NCI-H2171 treated with DMSO at 0.1 percent for 48 hours (cell line): ENCODE measurements around the gene SFTA2.
"Not testable (repeated sequence)": the region's sequence is repeated elsewhere in the genome, so short reads cannot be mapped to it uniquely, and the experiment has no call there.

Source experiments
- DNase-seq: peaks from one replicate; lab custom pipeline; 2025; lab: John Stamatoyannopoulos, UW

The SFTA2 gene

DNA sequence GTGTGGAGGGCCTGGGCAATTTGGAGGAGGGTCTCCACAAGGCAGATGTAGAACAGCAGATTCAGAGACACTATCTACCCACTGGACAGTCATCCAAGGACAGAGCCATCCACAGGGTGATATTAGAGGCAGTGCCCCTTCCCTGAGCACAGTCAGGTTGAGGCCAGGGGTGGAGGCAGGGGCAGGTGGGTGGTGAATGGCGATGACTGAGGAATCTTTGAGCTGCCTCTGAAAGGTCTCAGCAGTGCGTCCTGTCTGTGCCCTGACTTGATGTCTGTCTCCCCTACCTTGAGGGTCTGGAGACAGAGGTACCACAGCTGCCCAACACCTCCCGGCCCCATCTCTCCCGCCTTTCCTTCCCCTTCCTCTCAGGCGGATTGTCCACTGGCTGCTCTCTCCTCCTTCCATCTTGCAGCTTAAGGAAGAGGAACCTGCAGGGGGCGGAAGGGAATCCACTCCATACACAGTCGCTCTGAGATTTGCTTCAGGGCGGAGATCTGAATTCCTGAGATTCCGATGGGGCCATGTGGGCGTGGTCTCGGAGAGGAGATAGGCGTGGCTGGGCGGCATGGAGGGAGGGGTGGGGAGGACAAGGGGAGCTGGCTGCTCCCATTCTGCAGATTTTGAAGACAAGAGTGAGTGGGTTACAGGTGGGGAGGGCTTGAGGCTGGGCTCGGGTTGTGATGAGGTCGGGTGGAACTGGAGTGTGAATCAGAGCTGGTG lies 10.5 kb upstream of the SFTA2 start:
- no peak for DNase-seq

DNA sequence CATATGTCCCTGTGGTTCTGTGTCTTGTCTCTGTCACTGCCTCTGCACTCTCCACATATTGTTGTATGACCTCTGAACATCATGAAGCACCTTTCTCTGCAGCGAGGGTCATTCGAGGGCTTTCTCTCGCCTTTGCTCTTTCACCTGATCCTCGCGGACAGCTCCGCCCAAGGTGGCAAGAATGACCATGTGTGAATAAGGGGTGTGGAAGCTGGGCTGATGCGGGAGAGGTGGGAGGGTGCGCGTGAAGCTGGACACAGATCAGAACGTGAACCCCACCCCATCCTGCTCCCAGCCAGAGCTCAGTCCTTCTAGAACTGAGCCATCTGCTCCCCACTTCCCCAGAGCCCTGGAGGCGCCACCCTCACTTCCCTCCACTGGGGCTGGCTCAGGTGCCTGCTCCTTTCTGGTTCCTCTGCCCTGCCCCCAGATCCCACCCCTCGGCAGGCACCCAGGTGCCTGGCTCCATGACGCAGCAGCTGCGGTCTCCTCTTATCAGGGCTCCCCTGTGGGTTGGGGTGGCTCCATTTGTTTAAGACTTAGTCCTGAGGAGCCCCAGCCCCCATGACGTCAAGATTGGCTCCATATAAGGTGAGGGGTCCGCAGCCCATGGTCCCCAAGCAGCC lies 8.5 kb upstream of the SFTA2 start, which contains the start of gene MUCL3:
Gene MUCL3 (plus strand): TSS at position 613 of the 626 bp plus-strand sequence. CDS start 27 bp downstream, outside the sequence.
- peak; percentile 24 for DNase-seq

DNA sequence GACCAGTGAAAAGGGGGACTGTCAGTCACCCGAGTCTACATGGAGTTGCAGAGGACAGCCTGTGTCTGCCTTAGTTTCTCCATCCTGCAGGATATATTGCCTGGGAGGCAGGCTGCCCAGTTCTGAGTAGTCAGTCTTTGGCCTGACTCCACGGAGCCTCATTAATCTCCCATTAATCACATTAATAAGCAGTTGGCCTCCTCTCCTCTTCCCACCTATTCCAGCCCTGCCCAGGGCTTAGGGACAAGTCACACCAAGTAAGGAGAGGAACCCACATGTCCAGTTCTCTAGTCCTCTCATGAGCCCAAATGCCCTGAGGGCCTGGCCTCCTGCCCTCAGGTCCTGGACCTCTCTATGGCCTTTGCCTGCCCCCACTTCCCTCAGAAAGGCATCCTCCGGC lies 7.5 kb upstream of the SFTA2 start:
- no peak for DNase-seq

DNA sequence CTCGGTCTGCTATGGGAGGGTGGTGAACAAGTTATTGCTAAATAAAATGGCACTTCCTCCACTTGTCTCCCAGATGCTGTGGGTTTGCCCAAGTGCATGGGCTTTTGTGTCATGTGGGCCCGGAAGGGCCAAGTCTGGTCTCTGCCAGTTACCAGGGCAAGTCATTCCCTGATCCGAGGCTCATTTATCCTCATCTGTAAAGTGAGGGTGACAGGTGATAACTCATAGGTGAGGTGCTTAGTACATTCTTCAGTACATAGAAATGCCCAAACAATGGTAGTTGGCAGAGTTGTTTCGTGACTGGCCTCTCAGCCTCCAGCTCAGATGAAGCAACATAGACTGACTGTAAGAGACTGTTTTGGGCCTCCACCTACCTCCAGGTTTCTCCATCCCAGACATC lies 6.8 kb upstream of the SFTA2 start:
- DNase-seq = no peak

GRCh38 chr6:30937265-30937664 lies 5.3 kb upstream of the SFTA2 start:
- DNase-seq = no peak

DNA sequence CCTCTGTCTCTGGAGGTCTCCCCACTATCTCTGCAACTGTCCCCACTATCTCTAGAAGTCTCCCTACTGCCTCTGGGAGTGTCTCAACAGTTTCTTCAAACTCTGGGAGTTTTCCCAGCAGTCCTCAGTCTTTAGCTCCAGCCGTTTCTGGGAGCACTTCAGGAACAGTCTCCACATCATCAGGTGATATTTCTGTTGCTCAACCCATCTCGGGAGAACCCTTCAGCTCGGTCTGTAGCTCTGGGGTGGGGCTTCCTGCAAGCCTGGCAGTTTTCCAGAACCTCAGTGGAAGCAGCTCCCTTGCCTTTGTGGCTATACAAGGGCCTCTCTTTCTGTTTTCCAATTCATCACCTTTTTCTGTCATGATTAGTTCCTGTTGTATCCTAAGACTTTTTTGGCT lies 3.0 kb upstream of the SFTA2 start:
- DNase-seq = no peak

DNA sequence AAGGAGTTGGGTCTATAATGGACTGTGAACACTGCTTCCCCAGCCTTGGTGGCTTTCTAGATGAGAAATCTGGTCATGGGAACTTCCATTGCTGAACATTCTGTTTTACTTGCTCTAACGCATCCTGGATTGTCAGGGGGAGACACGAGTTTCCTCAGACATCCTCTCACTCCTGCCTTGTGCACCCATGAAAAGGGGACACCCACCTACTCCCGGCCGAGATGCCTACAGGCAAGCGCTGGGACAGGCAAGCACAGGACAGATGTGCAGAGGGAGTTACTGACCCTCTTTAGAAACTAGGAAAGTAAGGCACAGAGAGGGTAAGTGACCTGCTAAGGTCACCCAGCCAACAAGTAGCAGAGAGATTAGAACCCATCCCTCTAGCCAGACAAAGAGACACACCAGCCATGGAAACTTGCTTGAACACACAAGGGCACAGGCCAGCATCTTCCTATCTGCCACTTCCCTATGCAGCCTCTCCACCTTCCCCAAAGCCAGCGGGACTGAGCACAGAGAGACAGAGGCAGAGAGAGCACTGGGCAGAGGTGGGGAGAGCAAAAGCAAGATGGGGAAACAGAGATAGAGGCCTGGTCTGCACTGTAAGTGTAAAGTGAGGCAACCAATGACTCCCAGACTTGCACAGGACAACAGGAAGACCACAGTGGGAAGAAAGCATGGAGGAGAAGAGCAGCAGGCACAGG lies 845 bp upstream of the SFTA2 start:
- no peak for DNase-seq

DNA sequence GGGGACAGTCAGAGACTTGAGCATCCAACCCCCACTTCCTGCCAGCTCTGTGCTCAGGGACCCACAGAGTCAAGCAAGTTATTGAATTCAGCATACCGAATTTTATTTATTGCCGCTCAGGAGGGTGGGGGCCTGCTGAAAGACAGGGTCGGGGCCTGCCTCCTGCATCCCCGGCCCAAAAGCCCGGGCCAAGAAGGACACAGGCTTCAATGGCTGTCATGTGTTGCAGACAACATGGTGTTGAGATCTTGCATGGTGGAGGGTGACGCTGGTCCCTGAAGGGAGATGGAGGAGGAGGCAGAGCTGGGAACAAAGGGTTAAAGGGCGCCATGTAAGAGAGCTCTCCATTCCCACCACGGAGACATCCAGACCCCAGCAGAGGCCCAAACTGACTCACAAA lies 698 bp downstream of the SFTA2 start:
- no peak for DNase-seq

GRCh38 chr6:30930506-30930905 lies 1.5 kb downstream of the SFTA2 start:
- DNase-seq = no peak

- no peak for DNase-seq
Measured at GRCh38 chr6:30928677-30929076, 3.3 kb downstream of the SFTA2 start.

DNA sequence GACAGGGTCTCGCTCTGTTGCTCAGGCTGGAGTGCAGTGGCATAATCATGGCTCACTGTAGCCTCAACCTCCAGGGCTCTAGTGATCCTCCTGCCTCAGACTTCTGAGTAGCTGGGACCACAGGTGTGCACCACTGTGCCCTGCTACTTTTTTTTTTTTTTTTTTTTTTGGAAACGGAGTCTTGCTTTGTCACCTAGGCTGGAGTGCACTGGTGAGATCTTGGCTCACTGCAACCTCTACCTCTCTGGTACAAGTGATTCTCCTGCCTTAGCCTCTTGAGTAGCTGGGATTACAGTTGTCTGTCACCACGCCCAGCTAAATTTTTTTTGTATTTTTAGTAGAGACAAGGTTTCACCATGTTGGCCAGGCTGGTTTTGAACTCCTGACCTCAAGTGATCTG lies 4.9 kb downstream of the SFTA2 start:
- not testable (repeated sequence) for DNase-seq

- no peak for DNase-seq
Measured at GRCh38 chr6:30926644-30927043, 5.3 kb downstream of the SFTA2 start.

- not testable (repeated sequence) for DNase-seq
Measured at GRCh38 chr6:30924040-30924627, 7.8 kb downstream of the SFTA2 start.

- no peak for DNase-seq
Measured at GRCh38 chr6:30922447-30922852, 9.5 kb downstream of the SFTA2 start.

- no peak for DNase-seq
Measured at GRCh38 chr6:30918670-30919069, 13.3 kb downstream of the SFTA2 start.

DNA sequence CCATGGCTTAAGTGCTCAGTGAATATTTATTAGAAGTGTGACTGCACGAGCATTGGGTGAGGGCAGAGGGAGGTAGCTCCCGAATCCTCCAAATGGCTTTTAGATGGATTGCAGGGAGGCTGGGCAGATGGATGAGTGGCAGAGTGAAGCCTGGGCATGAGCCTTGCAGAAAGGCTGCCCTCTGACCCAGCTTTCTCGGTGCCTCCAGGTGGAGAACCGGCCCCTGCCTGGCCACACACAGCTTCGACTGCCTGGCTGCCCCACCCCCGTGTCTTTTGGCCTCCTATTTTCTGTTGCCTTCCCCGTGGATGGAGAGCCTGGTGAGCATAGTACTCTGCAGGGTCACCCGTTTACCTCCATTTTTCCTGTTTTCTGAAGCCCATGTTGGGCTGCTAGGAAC lies 14.5 kb downstream of the SFTA2 start:
- DNase-seq = no peak

DNA sequence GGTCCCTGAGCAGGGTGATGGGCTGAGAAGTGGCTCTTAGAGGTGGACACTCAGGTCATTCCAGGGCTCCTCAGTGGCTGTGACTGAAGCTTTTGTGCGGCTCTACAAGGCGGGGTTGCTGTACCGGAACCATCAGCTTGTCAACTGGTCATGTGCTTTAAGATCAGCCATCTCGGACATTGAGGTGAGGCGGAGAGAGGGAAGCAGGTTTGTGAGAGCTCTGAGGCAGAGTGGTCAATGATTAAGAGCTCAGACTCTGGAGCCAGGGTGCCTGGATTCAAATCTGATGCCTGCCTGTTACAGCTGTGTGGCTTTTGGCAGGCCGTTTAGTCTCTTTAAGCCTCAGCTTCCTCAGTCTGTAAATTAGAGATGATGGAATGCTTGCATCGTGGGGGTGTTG lies 14.9 kb downstream of the SFTA2 start:
- DNase-seq = no peak

DNA sequence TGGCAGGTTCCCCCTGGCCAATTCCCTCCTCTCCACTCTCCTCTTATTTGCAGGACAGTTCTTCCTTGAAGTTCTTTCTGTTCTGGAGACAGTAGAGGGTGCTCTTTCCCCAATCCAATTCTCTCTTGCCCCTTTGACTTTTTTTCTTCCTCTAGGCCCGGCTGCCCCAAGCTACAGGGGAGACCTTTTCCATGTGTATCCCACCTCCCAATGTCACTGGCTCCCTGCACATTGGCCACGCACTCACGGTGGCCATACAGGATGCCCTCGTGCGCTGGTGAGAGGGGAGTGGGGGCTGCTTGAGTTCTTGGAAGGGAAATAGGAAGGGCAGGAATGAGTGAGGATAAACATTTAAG lies 16.4 kb downstream of the SFTA2 start:
- peak; percentile 50 for DNase-seq

DNA sequence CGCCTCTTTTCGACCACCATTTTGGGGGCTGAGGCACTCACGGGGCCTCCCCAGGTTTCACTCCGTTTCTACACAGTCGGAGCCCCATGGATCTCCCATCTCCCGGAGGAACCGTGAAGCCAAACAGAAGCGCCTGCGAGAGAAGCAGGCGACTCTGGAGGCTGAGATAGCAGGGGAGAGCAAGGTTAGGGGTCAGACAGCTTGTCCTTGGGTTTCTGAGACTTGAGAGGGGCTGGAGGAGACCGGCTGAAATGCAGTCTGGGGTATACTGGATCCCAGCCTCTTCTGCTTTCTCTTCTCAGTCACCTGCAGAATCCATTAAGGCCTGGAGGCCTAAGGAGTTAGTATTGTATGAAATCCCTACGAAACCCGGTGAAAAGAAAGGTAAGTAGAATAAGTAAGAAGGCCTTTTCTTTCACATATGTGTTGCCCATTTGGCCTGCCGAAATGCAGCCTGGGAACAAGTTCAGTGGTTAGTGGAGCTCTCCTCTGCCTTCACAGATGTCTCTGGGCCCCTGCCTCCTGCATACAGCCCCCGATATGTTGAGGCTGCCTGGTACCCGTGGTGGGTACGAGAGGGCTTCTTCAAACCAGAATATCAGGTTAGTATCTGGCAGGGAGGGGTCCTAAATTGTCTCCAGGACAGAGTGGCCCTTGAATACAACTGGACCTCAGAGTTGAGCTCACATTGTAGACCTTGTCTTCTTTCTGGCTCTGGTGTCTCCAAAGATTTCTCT lies 16.9 kb downstream of the SFTA2 start:
- no peak for DNase-seq

GRCh38 chr6:30914076-30914853 lies 17.7 kb downstream of the SFTA2 start, which contains the start of gene VARS2:
TSS of gene VARS2 (plus strand) at chr6:30914238. CDS start at chr6:30914837, 599 bp downstream.
- peak; percentile 86 for DNase-seq

DNA sequence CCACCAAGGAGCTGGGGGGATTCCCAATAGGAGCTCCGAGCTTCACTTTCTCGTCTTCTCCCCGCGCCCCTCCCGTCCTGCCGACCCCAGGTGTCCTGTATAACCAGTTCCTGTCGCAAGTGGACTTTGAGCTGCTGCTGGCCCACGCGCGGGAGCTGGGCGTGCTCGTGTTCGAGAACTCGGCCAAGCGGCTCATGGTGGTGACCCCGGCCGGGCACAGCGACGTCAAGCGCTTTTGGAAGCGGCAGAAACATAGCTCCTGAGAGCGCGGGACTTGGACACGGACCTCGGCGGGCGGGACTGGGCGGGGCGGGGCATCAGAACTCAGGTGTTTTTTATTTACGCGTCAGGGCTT lies 18.3 kb downstream of the SFTA2 start:
- no peak for DNase-seq
